ENCODE data around the gene CCDC12. TPM values are rescaled to one million over a fixed set of nuclear protein-coding genes. Genes with fewer than 3 reads are reported as not detected.

Gene CCDC12
- total RNA-seq, 1 experiment from 2014 or later, result 47.3 TPM

GRCh38 chr3:46996689-46997452 is 20.3 kb upstream of the CCDC12 start:
- intact Hi-C loops (cut with micrococcal nuclease; ENCODE audit: unreplicated experiment), result loop anchor here (5.0 kb wide), 1 partner anchor 75 kb away; no protein-coding TSS in a partner anchor
- no peak for TF ChIP-seq CTCF (IDR thresholded peaks at IDR 0.05; ENCODE audit: unreplicated experiment)
- H3K9me3 Mint-ChIP-seq (ENCODE audit: low read depth, unreplicated experiment), result no peaks in the 10 kb centered on the region
- no peaks in the 10 kb centered on the region for H3K27me3 Mint-ChIP-seq (ENCODE audit: unreplicated experiment)
- CTCF ChIA-PET, result no interaction called here
- H3K36me3 Mint-ChIP-seq (ENCODE audit: insufficient read depth, unreplicated experiment), result peaks cover 46% of the 10 kb centered on the region
- no TSS peak for BruUV-seq (replicated peaks)
- no peak overlapping the region for H3K27ac Mint-ChIP-seq (ENCODE audit: unreplicated experiment)
- DNase-seq, result no peak
- H3K4me1 Mint-ChIP-seq (ENCODE audit: low read depth, unreplicated experiment), result no peaks in the 10 kb centered on the region
- H3K4me3 Mint-ChIP-seq (ENCODE audit: low read depth, unreplicated experiment), result no peak overlapping the region

GRCh38 chr3:46995901-46996562 is 19.5 kb upstream of the CCDC12 start:
- no peak for DNase-seq
- no peak for TF ChIP-seq CTCF (IDR thresholded peaks at IDR 0.05; ENCODE audit: unreplicated experiment)
- H3K36me3 Mint-ChIP-seq (ENCODE audit: insufficient read depth, unreplicated experiment), result peaks cover 49% of the 10 kb centered on the region
- CTCF ChIA-PET, result no interaction called here
- BruUV-seq (replicated peaks), result no TSS peak
- no peaks in the 10 kb centered on the region for H3K4me1 Mint-ChIP-seq (ENCODE audit: low read depth, unreplicated experiment)
- no peak overlapping the region for H3K27ac Mint-ChIP-seq (ENCODE audit: unreplicated experiment)
- no peaks in the 10 kb centered on the region for H3K9me3 Mint-ChIP-seq (ENCODE audit: low read depth, unreplicated experiment)
- H3K27me3 Mint-ChIP-seq (ENCODE audit: unreplicated experiment), result no peaks in the 10 kb centered on the region
- H3K4me3 Mint-ChIP-seq (ENCODE audit: low read depth, unreplicated experiment), result no peak overlapping the region
- intact Hi-C loops (cut with micrococcal nuclease; ENCODE audit: unreplicated experiment), result loop anchor here (5.0 kb wide), 1 partner anchor 74 kb away; no protein-coding TSS in a partner anchor

- CTCF ChIA-PET, result interaction anchor here (0.6 to 0.7 kb wide), 2 partner anchors 13 to 289 kb away, joined by 3 to 4 read pairs; no protein-coding TSS in a partner anchor
These were observed 18.5 kb upstream of the CCDC12 start for GRCh38 chr3:46994801-46995731.

More at GRCh38 chr3:46994801-46995731, 18.5 kb upstream of the CCDC12 start:
- DNase-seq, result no peak
- Mint-ChIP-seq H3K27me3 (ENCODE audit: unreplicated experiment) (no peaks in the 10 kb centered on the region), H3K4me3 (ENCODE audit: low read depth, unreplicated experiment) (no peak overlapping the region), H3K9me3 (ENCODE audit: low read depth, unreplicated experiment) (no peaks in the 10 kb centered on the region), H3K36me3 (ENCODE audit: insufficient read depth, unreplicated experiment) (peaks cover 53% of the 10 kb centered on the region), H3K4me1 (ENCODE audit: low read depth, unreplicated experiment) (peaks cover 6% of the 10 kb centered on the region), H3K27ac (ENCODE audit: unreplicated experiment) (no peak overlapping the region)
- no TSS peak for BruUV-seq (replicated peaks)
- TF ChIP-seq CTCF (IDR thresholded peaks at IDR 0.05; ENCODE audit: unreplicated experiment), result no peak
- intact Hi-C loops (cut with micrococcal nuclease; ENCODE audit: unreplicated experiment), result loop anchor here (5.0 kb wide), 1 partner anchor 73 kb away; no protein-coding TSS in a partner anchor

All from Calu3 (cell line).